ENCODE results near the gene GIT1. TPM values are rescaled to one million over a fixed set of nuclear protein-coding genes. Genes with fewer than 3 reads are reported as not detected.
A peak's percentile ranks its signal among the peaks of the same experiment; 100 is the strongest.

The GIT1 gene
- total and polyA plus RNA-seq, 9 of the 15 experiments (the other 6 are each of a cell fraction or from before 2014, with no cell fraction given) = 0.35 to 35.3 (median 17.1) TPM

GRCh38 chr17:29585080-29585751 lies 4.2 kb downstream of the GIT1 start:
- intact Hi-C loops (cut with micrococcal nuclease) (no loop called here), in situ Hi-C loops (cut with MboI) (no loop called here)
- FAIRE-seq = no peak
- ATAC-seq = no peak
- DNase-seq (ENCODE audit: extremely low read depth in 1 of 4, low spot score in 3 of 4) = peak in 2 of 4 experiments; percentile 30 to 36
- H3K36me3 ChIP-seq (ENCODE audit: control insufficient read depth, insufficient read depth, low read length) = peaks cover 18% of the 10 kb centered on the region; the same call in 1 of the 3 replicates
- H3K79me2 ChIP-seq (ENCODE audit: control insufficient read depth, insufficient read depth, low read length) = peaks cover 24% of the 10 kb centered on the region
- ChIA-PET POLR2A (interaction anchor here (0.6 to 3.8 kb wide), 3 partner anchors 8 to 199 kb away, joined by 3 to 25 read pairs (median 4); no protein-coding TSS in a partner anchor), CTCF (ENCODE audit: low intra/inter-chr PET ratio) (interaction anchor here (0.6 to 0.8 kb wide), 2 partner anchors 32 to 348 kb away, joined by 3 read pairs; no protein-coding TSS in a partner anchor)
- WGBS (ENCODE audit: insufficient coverage, low coverage, missing lambda C conversion rate) = 59% methylated on average over 8 of the region's 8 CpGs
- BruUV-seq (replicated peaks) = no TSS peak
- peak overlapping the region in 1 of 2 experiments; percentile 75; a peak in 2 of 4 replicates for H3K9ac ChIP-seq (ENCODE audit: insufficient read depth in 1 of 2, low read depth in 2 of 2, low read length in 2 of 2)
- H3K27me3 ChIP-seq (ENCODE audit: control insufficient read depth in 2 of 2, insufficient read depth in 2 of 2, low read length in 2 of 2) = no peaks in the 10 kb centered on the region
- no peak overlapping the region for H3K4me2 ChIP-seq (ENCODE audit: insufficient read depth, low read length)
- H3K9me1 ChIP-seq (ENCODE audit: control insufficient read depth, insufficient read depth, low read length) = peaks cover 2% of the 10 kb centered on the region
- H3K9me3 ChIP-seq (replicated peaks; ENCODE audit: control insufficient read depth, insufficient read depth, low read depth, low read length) = no peaks in the 10 kb centered on the region
- H4K20me1 ChIP-seq (replicated peaks; ENCODE audit: control insufficient read depth, insufficient read depth, low read length) = no peaks in the 10 kb centered on the region; the same call in 1 of the 2 replicates
- H2AFZ ChIP-seq (ENCODE audit: low read depth, low read length) = no peak overlapping the region
- peaks cover 15 to 59% of the 10 kb centered on the region in 2 experiments for H3K4me1 ChIP-seq (replicated peaks in 1 of 2; ENCODE audit: control insufficient read depth in 2 of 2, insufficient read depth in 2 of 2, low read length in 2 of 2)
- H3K27ac ChIP-seq (ENCODE audit: extremely low read depth, low read depth, low read length) = no peak overlapping the region
- H3K4me3 ChIP-seq = no peak overlapping the region
- TF ChIP-seq, protein P1, sequence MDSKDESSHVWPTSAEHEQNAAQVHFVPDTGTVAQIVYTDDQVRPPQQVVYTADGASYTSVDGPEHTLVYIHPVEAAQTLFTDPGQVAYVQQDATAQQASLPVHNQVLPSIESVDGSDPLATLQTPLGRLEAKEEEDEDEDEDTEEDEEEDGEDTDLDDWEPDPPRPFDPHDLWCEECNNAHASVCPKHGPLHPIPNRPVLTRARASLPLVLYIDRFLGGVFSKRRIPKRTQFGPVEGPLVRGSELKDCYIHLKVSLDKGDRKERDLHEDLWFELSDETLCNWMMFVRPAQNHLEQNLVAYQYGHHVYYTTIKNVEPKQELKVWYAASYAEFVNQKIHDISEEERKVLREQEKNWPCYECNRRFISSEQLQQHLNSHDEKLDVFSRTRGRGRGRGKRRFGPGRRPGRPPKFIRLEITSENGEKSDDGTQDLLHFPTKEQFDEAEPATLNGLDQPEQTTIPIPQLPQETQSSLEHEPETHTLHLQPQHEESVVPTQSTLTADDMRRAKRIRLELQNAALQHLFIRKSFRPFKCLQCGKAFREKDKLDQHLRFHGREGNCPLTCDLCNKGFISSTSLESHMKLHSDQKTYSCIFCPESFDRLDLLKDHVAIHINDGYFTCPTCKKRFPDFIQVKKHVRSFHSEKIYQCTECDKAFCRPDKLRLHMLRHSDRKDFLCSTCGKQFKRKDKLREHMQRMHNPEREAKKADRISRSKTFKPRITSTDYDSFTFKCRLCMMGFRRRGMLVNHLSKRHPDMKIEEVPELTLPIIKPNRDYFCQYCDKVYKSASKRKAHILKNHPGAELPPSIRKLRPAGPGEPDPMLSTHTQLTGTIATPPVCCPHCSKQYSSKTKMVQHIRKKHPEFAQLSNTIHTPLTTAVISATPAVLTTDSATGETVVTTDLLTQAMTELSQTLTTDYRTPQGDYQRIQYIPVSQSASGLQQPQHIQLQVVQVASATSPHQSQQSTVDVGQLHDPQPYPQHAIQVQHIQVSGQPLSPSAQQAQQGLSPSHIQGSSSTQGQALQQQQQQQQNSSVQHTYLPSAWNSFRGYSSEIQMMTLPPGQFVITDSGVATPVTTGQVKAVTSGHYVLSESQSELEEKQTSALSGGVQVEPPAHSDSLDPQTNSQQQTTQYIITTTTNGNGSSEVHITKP (IDR thresholded peaks at IDR 0.05; ENCODE audit: partially characterized antibody) = peak; percentile 12
- TF ChIP-seq ZNF408 (CRISPR knock-in tag; IDR thresholded peaks at IDR 0.05; ENCODE audit: low read depth) = no peak
- TF ChIP-seq, protein P2, sequence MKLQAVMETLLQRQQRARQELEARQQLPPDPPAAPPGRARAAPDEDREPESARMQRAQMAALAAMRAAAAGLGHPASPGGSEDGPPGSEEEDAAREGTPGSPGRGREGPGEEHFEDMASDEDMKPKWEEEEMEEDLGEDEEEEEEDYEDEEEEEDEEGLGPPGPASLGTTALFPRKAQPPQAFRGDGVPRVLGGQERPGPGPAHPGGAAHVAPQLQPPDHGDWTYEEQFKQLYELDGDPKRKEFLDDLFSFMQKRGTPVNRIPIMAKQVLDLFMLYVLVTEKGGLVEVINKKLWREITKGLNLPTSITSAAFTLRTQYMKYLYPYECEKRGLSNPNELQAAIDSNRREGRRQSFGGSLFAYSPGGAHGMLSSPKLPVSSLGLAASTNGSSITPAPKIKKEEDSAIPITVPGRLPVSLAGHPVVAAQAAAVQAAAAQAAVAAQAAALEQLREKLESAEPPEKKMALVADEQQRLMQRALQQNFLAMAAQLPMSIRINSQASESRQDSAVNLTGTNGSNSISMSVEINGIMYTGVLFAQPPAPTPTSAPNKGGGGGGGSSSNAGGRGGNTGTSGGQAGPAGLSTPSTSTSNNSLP (IDR thresholded peaks at IDR 0.05; ENCODE audit: borderline replicate concordance, low read depth, low read length) = no peak
- TF ChIP-seq CTCF (IDR thresholded peaks at IDR 0.05 in 2 of 3, conservative IDR thresholded peaks at IDR 0.05 in 1 of 3; ENCODE audit: insufficient read depth in 2 of 3, low read depth in 1 of 3, low read length in 3 of 3) = peak; percentile 35 to 63 (median 54); a peak in 5 of 6 replicates
- peak in 1 of 2 experiments; percentile 41; a peak in 2 of 4 replicates for TF ChIP-seq RAD21 (CRISPR knock-in tag; conservative IDR thresholded peaks at IDR 0.05 in 1 of 2, IDR thresholded peaks at IDR 0.05 in 1 of 2)
- TF ChIP-seq, protein P3, sequence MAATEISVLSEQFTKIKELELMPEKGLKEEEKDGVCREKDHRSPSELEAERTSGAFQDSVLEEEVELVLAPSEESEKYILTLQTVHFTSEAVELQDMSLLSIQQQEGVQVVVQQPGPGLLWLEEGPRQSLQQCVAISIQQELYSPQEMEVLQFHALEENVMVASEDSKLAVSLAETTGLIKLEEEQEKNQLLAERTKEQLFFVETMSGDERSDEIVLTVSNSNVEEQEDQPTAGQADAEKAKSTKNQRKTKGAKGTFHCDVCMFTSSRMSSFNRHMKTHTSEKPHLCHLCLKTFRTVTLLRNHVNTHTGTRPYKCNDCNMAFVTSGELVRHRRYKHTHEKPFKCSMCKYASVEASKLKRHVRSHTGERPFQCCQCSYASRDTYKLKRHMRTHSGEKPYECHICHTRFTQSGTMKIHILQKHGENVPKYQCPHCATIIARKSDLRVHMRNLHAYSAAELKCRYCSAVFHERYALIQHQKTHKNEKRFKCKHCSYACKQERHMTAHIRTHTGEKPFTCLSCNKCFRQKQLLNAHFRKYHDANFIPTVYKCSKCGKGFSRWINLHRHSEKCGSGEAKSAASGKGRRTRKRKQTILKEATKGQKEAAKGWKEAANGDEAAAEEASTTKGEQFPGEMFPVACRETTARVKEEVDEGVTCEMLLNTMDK (IDR thresholded peaks at IDR 0.05; ENCODE audit: borderline replicate concordance, insufficient read depth, low read depth, low read length, poor library complexity, severe bottlenecking) = peak; percentile 60

Data from K562 (cell line).